HG03342 (cell line): ENCODE measurements around the gene MOG.
A peak's percentile ranks its signal among the peaks of the same experiment; 100 is the strongest.

Source experiments
- ATAC-seq: cut with Tn5 transposase; IDR thresholded peaks from one replicate; pipeline ENCODE4 v1.9.1; 2021; ENCODE audit warnings: mild to moderate bottlenecking, moderate library complexity; ENCODE audit not compliant: unreplicated experiment

The MOG gene

GRCh38 chr6:29674008-29674407 lies 17.1 kb downstream of the MOG start:
- ATAC-seq = no peak

- no peak for ATAC-seq
Observed at GRCh38 chr6:29675561-29675960, 18.7 kb downstream of the MOG start.

- no peak for ATAC-seq
Observed at GRCh38 chr6:29676981-29677601, 20.2 kb downstream of the MOG start.

GRCh38 chr6:29678114-29678513 lies 21.2 kb downstream of the MOG start:
- no peak for ATAC-seq

GRCh38 chr6:29679962-29680361 lies 23.1 kb downstream of the MOG start:
- no peak for ATAC-seq

- no peak for ATAC-seq
Observed at GRCh38 chr6:29680416-29680815, 23.5 kb downstream of the MOG start.

GRCh38 chr6:29680904-29681303 lies 24.0 kb downstream of the MOG start, which contains the start of gene ZFP57:
TSS of gene ZFP57 (minus strand) at chr6:29681152. CDS start at chr6:29677003, 4,149 bp downstream.
- ATAC-seq = no peak

- no peak for ATAC-seq
Observed at GRCh38 chr6:29681811-29682210, 24.9 kb downstream of the MOG start.

GRCh38 chr6:29685718-29686326 lies 28.9 kb downstream of the MOG start:
- ATAC-seq = no peak

GRCh38 chr6:29694637-29695036 lies 37.7 kb downstream of the MOG start:
- ATAC-seq = no peak

- no peak for ATAC-seq
Observed at GRCh38 chr6:29696147-29697125, 39.5 kb downstream of the MOG start.

- no peak for ATAC-seq
Observed at GRCh38 chr6:29702519-29703103, 45.7 kb downstream of the MOG start.

GRCh38 chr6:29705389-29706231 lies 48.7 kb downstream of the MOG start:
- ATAC-seq = no peak

- ATAC-seq = peak; percentile 54
Observed at GRCh38 chr6:29708432-29709179, 51.7 kb downstream of the MOG start.

- ATAC-seq = no peak
Observed at GRCh38 chr6:29709188-29709587, 52.3 kb downstream of the MOG start.

GRCh38 chr6:29710281-29710941 lies 53.5 kb downstream of the MOG start:
- ATAC-seq = no peak

- ATAC-seq = no peak
Observed at GRCh38 chr6:29720863-29721262, 64.0 kb downstream of the MOG start.
